ENCODE data around the gene HTRA1.

HTRA1 gene

GRCh38 chr10:122477436-122477835 is 16.1 kb downstream of the HTRA1 start:
- no peaks in the 10 kb centered on the region for H3K36me3 ChIP-seq (ENCODE audit: insufficient read depth, low read length)
- H3K4me3 ChIP-seq (ENCODE audit: low read length, poor library complexity, severe bottlenecking) = no peak overlapping the region
- no peak overlapping the region for H3K4me2 ChIP-seq (ENCODE audit: low read depth, low read length, poor library complexity, severe bottlenecking)
- TF ChIP-seq EZH2phosphoT487 (IDR thresholded peaks at IDR 0.05; ENCODE audit: borderline replicate concordance) (no peak), CTCF (conservative IDR thresholded peaks at IDR 0.05; ENCODE audit: low read length) (no peak)
- H3K9me2 ChIP-seq (replicated peaks; ENCODE audit: low read depth, low read length) = no peaks in the 10 kb centered on the region
- H3K79me2 ChIP-seq (ENCODE audit: insufficient read depth, low read length) = no peaks in the 10 kb centered on the region
- H3F3A ChIP-seq (ENCODE audit: low read depth) = no peaks in the 10 kb centered on the region
- no peaks in the 10 kb centered on the region for H3K4me1 ChIP-seq (ENCODE audit: insufficient read depth, low read length, poor library complexity, severe bottlenecking)
- H2AFZ ChIP-seq (ENCODE audit: low read length) = no peak overlapping the region
- H3K27me3 ChIP-seq (ENCODE audit: insufficient read depth, low read length, poor library complexity, severe bottlenecking) = no peaks in the 10 kb centered on the region
- peaks cover 2% of the 10 kb centered on the region; the same call in 1 of the 2 replicates for H3K9me3 ChIP-seq (ENCODE audit: insufficient read depth, low read depth, low read length)
- H3K9ac ChIP-seq (ENCODE audit: low read depth, low read length, poor library complexity, severe bottlenecking) = no peak overlapping the region
- H4K20me1 ChIP-seq (ENCODE audit: insufficient read depth, low read length, poor library complexity, severe bottlenecking) = no peaks in the 10 kb centered on the region

GRCh38 chr10:122478971-122479370 is 17.6 kb downstream of the HTRA1 start:
- H3F3A ChIP-seq (ENCODE audit: low read depth) = no peaks in the 10 kb centered on the region

GRCh38 chr10:122480146-122480833 is 18.9 kb downstream of the HTRA1 start:
- no peaks in the 10 kb centered on the region for H3F3A ChIP-seq (ENCODE audit: low read depth)
- H3K27me3 ChIP-seq (ENCODE audit: insufficient read depth, low read length, poor library complexity, severe bottlenecking) = no peaks in the 10 kb centered on the region
- H4K20me1 ChIP-seq (ENCODE audit: insufficient read depth, low read length, poor library complexity, severe bottlenecking) = no peaks in the 10 kb centered on the region
- H3K9me2 ChIP-seq (replicated peaks; ENCODE audit: low read depth, low read length) = no peaks in the 10 kb centered on the region
- H2AFZ ChIP-seq (ENCODE audit: low read length) = no peak overlapping the region
- H3K79me2 ChIP-seq (ENCODE audit: insufficient read depth, low read length) = no peaks in the 10 kb centered on the region
- no peaks in the 10 kb centered on the region for H3K4me1 ChIP-seq (ENCODE audit: insufficient read depth, low read length, poor library complexity, severe bottlenecking)
- H3K9ac ChIP-seq (ENCODE audit: low read depth, low read length, poor library complexity, severe bottlenecking) = no peak overlapping the region
- no peak overlapping the region for H3K4me2 ChIP-seq (ENCODE audit: low read depth, low read length, poor library complexity, severe bottlenecking)
- no peak for TF ChIP-seq CTCF (conservative IDR thresholded peaks at IDR 0.05; ENCODE audit: low read length)
- TF ChIP-seq EZH2phosphoT487 (IDR thresholded peaks at IDR 0.05; ENCODE audit: borderline replicate concordance) = no peak
- no peak overlapping the region for H3K4me3 ChIP-seq (ENCODE audit: low read length, poor library complexity, severe bottlenecking)
- H3K36me3 ChIP-seq (ENCODE audit: insufficient read depth, low read length) = no peaks in the 10 kb centered on the region
- H3K9me3 ChIP-seq (ENCODE audit: insufficient read depth, low read depth, low read length) = peaks cover 2% of the 10 kb centered on the region; the same call in 1 of the 2 replicates

More at GRCh38 chr10:122478971-122479370, 17.6 kb downstream of the HTRA1 start:
- no peaks in the 10 kb centered on the region for H3K79me2 ChIP-seq (ENCODE audit: insufficient read depth, low read length)
- H3K4me1 ChIP-seq (ENCODE audit: insufficient read depth, low read length, poor library complexity, severe bottlenecking) = no peaks in the 10 kb centered on the region
- TF ChIP-seq CTCF (conservative IDR thresholded peaks at IDR 0.05; ENCODE audit: low read length) = no peak
- no peak for TF ChIP-seq EZH2phosphoT487 (IDR thresholded peaks at IDR 0.05; ENCODE audit: borderline replicate concordance)
- H2AFZ ChIP-seq (ENCODE audit: low read length) = no peak overlapping the region
- no peaks in the 10 kb centered on the region for H4K20me1 ChIP-seq (ENCODE audit: insufficient read depth, low read length, poor library complexity, severe bottlenecking)
- no peak overlapping the region for H3K4me2 ChIP-seq (ENCODE audit: low read depth, low read length, poor library complexity, severe bottlenecking)
- H3K9me3 ChIP-seq (ENCODE audit: insufficient read depth, low read depth, low read length) = peaks cover 2% of the 10 kb centered on the region; the same call in 1 of the 2 replicates
- H3K9me2 ChIP-seq (replicated peaks; ENCODE audit: low read depth, low read length) = no peaks in the 10 kb centered on the region
- H3K9ac ChIP-seq (ENCODE audit: low read depth, low read length, poor library complexity, severe bottlenecking) = no peak overlapping the region
- H3K36me3 ChIP-seq (ENCODE audit: insufficient read depth, low read length) = no peaks in the 10 kb centered on the region
- no peaks in the 10 kb centered on the region for H3K27me3 ChIP-seq (ENCODE audit: insufficient read depth, low read length, poor library complexity, severe bottlenecking)
- no peak overlapping the region for H3K4me3 ChIP-seq (ENCODE audit: low read length, poor library complexity, severe bottlenecking)

All from Loucy (cell line).